22Rv1 (cell line): ENCODE data around the gene HDAC2.

ENCODE experiments used
- H3K27ac ChIP-seq: fragments of 450-650 bp; 2 replicates; pipeline ENCODE4 v1.5.1; 2017
- ZFX ChIP-seq: fragments of 450-650 bp; IDR thresholded peaks from 2 replicates; pipeline ENCODE4 v1.6.1; 2017; ENCODE audit warnings: antibody characterized with exemption, borderline replicate concordance
- TF ChIP-seq, protein P1 (sequence below): fragments of 450-650 bp; IDR thresholded peaks from 2 replicates; pipeline ENCODE4 v1.5.1; 2017; ENCODE audit warnings: mild to moderate bottlenecking

Gene HDAC2

DNA sequence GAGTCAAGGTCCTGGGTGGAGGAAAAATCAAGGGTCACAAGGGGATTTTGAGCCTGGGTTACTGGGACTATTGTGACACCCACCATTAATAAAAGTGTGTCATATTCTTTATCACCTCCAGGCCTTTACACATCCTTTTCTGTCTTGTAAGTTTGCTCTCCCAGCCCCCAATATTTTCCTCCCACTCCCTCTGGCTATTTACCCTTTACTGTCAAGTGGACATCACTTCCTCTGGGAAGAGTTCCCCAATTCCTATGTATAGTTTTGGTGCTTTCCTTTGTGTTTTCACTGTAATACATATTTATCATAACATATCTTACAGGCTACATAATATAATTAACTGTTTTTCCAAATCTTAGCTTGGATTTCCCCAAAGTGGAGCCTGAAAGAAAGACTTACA lies 77.5 kb downstream of the HDAC2 start:
- no peak overlapping the region for H3K27ac ChIP-seq
- TF ChIP-seq, protein P1, sequence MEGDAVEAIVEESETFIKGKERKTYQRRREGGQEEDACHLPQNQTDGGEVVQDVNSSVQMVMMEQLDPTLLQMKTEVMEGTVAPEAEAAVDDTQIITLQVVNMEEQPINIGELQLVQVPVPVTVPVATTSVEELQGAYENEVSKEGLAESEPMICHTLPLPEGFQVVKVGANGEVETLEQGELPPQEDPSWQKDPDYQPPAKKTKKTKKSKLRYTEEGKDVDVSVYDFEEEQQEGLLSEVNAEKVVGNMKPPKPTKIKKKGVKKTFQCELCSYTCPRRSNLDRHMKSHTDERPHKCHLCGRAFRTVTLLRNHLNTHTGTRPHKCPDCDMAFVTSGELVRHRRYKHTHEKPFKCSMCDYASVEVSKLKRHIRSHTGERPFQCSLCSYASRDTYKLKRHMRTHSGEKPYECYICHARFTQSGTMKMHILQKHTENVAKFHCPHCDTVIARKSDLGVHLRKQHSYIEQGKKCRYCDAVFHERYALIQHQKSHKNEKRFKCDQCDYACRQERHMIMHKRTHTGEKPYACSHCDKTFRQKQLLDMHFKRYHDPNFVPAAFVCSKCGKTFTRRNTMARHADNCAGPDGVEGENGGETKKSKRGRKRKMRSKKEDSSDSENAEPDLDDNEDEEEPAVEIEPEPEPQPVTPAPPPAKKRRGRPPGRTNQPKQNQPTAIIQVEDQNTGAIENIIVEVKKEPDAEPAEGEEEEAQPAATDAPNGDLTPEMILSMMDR: no peak
- no peak for TF ChIP-seq ZFX

DNA sequence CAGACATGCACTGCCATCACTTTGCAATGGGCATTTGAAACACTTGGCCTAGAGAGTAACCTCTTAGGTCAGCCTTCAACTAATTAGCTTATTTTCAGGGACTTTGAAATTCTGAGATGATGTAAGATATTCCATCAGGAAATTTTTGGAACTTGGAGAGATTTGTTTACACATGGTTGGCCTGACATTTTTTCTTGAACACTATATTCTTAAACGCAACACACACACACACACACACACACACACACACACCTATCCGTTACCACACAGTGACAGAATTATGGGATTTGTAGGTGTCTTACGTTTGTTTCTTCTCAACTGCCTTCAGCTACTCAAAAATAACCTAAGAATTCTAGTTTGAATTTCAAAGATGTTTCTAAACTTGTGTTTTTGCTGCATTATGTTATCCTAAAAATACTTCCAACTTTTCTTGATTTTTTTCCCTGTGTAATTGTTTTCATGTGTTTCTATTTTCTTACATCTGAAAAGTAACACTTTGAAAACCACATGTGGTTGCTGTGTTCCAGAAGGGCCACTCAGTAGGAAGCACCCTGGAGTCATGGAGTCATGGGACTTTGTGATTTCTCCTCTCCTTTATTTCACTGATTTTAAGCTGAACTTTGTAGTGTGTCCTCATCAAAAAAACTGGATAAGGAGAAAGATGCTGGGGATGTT lies 81.9 kb downstream of the HDAC2 start:
- TF ChIP-seq, protein P1: no peak
- TF ChIP-seq ZFX: no peak
- no peak overlapping the region for H3K27ac ChIP-seq

DNA sequence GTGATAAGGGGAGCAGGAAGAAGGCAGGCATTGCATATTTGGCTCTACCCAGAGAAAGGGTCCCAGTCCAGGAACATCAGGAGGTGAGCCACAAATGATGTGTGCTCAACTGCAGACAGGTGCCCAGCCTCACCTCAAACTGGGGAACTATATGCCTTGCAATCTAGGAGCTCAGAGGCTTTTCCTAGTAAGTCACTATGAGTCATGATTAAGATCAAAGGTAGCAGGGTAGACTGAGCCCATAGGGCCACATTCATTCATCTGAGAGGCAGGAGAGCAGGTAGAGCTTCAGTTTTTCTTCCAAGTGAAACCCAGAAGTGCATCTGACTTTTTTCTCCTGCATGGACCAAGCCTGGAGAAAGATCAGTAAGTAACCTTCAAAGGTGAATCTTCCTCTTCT lies 82.5 kb downstream of the HDAC2 start:
- TF ChIP-seq ZFX: no peak
- TF ChIP-seq, protein P1: no peak
- no peak overlapping the region for H3K27ac ChIP-seq

DNA sequence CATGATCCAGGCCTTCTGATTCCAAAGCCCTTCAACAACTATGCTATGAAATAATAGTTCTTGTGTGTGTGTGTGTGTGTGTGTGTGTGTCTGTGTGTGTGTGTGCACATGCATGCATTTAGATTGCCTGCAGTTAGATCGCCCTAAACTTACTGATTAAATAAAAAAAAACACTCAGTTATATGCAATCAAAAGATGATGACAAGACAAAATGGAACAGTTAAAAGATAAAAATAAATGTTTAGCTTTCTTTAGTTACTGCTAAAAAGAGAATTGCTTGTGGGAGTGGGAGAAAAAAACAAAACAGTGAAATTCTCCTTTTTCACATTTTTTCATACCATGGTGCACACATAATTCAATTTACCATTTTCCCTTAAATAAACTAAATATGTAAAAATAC lies 84.4 kb downstream of the HDAC2 start:
- TF ChIP-seq ZFX: no peak
- TF ChIP-seq, protein P1: no peak
- H3K27ac ChIP-seq: no peak overlapping the region

DNA sequence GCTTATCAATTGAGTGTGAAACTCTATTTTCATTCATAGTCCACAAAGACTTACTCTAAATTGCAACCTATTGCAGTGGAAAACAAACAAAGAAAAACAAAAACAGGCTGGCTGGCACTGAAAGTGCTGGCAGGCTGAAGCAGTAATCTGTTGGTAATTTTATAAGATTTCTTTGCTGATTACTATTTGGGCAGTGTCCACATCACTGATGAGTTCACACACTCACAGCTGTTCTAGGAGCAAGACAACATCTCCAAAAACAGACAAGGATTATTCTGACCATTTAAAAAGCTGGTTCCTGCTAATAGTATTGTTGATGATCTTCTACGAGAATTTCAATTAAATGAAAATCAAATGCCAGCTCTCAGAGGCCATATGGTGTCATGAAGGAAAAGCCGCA lies 86.9 kb downstream of the HDAC2 start:
- TF ChIP-seq ZFX: no peak
- TF ChIP-seq, protein P1: no peak

More for the DNA sequence above, 86.9 kb downstream of the HDAC2 start:
- H3K27ac ChIP-seq: no peak overlapping the region
